HG02852 (cell line): ENCODE data around the gene CNOT2.
"Not testable (repeated sequence)": the region's sequence is repeated elsewhere in the genome, so short reads cannot be mapped to it uniquely, and the experiment has no call there.

Experiments
- ATAC-seq: cut with Tn5 transposase; IDR thresholded peaks from one replicate; pipeline ENCODE4 v1.9.1; 2021; ENCODE audit warnings: mild to moderate bottlenecking, moderate library complexity; ENCODE audit not compliant: unreplicated experiment

The CNOT2 gene

DNA sequence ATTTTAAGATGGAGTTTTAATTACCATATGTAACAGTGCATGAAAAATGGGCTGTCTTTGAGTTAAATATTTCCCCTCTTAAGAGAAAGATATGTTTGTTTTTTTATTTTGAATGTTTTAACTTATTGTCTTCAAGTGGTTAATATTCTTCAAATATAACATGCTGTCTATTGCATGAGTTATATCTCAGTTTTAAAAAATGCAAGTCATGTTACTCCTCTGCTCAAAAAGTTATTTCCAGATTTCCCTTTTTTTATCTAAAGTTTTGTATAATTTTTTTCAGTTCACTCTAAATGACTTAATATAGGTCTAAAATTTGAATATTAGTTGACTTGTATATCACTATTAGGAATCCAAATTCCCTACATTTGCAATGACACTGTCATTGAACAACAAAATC, 117.0 kb downstream of the CNOT2 start:
- ATAC-seq: no peak

DNA sequence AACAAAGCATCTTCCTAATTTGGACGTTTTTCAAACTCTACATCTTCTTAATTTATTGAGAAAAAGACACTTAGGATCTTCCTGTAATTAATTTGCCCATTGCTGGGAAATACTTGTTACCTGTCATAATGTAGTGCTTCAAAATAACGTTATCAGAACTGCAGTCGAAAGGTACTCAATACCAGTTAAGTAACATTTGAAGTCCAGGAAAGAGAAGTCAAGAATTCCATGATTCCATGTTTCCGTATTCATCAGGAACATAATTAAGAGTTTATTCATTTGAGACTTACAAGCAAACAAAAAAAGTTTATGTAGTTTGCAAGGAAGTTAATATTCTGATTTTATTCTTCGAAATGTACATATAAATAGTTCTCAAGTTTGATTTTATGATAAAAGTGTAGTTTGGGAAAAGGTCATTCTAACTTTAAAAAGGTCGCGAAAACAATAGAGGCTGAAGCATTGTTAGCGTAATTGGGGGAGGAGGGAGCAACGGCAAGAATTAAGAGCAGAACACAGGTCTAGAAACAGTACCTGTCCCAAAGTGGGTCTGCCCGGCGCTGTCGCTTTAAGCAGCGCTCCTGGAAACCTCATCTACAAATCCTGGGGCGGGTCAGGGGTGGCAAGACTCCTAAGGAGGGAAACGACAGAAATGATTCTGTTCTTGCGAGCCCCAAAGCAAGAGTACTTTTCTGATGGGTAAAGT, 121.6 kb downstream of the CNOT2 start:
- no peak for ATAC-seq

DNA sequence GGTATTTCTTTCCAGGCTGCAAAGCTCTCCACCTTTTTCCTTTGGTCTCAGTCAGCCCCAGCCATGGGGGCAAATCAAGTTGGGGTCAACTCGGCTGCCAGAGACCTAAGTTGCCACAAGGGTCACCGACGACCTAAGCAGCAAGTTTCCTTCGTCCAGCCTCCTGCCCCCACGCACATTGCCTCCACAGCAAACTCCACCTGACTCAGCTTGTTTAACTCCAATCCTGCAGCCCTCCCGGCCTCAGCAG, 122.1 kb downstream of the CNOT2 start:
- no peak for ATAC-seq

DNA sequence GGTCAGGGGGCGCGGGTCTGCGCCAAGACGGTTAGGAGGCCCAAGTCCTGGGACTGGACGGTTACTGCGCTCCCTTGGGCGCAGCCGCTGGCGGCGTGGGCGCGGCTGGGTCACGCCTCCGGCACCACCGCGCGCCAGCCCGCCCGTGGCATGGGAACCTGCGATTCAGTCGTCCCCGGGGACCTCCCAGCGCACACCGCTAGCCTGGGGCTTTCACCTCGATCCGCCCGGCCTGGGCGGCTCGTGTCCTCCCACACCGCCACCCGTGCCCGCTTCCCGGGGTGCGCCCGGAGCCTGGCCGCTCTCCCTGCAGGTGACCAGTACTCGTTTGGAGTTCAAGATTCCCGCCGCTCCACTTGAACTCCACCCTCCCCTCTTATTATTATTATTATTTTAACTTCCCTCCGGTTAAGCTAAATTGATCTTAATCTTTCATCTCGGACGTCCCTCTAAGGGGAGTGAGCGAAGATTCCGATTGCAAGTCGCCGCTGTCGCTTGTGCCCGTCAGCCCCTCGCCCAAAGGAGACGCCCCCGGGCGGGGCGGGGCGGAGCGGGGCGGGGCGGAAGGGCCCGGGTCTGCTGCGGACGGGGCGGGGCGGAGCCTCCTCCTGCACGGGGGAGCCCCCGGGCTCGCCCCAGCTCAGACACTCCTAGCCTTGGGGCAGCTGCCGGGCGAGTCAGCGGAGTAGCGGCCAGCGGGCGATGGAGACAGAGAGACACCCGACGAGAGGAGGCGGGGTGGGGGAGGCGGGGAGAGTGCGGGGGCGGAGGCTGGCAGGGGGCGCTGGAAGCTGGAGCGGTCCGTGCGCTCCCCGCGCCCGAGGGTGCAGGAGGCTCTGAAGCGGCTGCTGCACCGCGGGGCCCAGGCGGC, 122.7 kb downstream of the CNOT2 start, which contains the start of gene KCNMB4:
TSS of gene KCNMB4 (plus strand) at position 643 of the 871 bp plus-strand sequence. CDS start 445 bp downstream, outside the sequence.
- peak; percentile 80 for ATAC-seq

DNA sequence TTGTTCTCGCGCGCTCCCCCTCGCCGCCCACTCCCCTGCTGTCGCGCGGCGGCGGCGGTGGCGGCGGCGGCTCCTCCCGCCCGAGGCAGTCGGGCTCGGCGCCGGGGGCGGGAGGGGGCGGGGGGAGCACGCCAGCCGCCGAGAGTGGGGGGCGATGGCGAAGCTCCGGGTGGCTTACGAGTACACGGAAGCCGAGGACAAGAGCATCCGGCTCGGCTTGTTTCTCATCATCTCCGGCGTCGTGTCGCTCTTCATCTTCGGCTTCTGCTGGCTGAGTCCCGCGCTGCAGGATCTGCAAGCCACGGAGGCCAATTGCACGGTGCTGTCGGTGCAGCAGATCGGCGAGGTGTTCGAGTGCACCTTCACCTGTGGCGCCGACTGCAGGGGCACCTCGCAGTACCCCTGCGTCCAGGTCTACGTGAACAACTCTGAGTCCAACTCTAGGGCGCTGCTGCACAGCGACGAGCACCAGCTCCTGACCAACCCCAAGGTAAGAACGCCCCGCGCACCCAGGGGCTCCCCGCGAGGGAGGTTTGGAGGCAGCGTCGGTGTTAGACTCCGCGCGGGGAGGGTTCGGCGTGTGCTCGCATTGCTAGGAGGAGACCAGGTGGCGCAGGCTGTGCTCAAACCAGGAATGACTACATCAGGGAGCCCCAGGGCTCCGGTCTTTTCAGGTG, 123.5 kb downstream of the CNOT2 start:
- peak; percentile 50 for ATAC-seq

DNA sequence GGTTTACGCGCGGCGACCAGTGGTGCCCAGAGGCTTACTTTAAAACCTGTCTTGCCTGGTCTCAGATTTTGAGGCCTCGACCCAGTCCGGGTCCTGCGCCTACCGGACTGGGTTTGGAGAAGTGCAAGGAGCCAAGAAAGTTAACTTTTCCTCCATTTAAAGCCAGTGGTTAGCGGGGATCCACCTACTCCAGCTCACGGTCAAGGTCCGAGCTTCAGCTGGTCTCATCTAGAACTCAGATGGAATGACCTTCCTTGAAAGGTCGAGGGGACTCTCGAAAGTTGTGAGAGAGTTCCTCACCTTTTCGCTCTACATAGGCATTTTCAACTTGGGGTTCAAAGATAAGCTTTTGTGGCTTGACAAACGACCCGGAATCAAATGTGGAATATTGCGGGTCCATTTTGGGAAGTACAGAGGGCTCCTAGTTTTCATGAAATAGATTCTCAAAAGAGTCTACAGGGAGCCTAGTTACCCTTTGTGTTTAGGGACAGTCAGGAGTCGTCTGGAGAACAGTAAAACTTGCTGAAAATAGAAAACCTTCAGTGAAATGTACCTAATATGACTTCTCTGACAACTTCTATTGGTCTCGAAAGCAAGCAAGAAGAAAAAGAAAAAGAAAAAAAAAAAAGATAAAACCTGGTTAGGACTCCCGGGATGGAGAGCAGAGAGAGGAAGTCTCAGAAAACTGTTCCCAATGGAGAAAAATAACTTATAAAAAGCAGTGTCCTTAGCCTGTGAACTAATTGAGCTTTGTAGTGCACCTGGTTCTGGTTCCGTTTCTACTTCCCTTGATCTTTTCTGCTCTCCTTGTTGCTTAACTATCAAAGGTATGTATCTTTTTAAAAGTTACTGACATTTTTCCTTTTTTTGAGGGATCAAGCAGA, 124.3 kb downstream of the CNOT2 start:
- ATAC-seq: no peak

DNA sequence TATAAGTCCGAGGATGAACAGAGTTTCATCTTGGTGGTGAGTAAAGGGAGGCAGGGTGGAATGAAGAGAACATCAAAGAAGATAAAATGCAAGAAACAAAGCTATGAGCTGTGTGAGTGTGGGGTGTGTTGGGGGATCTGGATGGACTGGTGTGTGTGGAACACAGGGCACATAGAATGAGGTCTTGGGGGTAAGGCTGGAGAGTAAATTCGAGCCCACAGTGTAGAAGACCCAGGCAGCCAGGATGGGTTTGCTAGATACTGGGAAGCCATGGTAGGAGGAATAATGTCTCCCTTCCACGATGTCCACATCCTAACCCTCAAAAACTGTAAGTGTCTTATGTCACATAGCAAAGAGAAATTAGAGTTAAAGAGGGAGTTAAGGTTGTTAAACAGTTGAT, 129.6 kb downstream of the CNOT2 start:
- no peak for ATAC-seq

DNA sequence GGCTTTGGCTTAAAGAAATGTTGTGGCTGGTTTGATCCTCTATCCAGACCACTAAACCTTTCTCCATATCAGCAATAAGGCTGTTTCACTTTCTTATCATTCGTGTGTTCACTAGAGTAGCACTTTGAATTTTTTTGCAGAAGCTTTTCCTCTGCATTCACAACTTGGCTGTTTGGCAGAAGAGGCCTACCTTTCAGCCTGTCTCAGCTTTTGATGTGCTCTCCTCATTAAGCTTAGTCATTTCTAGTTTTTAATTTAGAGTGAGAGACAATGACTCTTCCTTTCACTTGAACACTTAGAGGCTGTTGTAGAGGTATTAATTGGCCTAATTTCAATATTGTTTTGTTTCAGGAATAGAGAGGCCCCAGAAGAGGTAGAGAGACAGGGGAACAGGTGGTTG, 136.6 kb downstream of the CNOT2 start:
- no peak for ATAC-seq

DNA sequence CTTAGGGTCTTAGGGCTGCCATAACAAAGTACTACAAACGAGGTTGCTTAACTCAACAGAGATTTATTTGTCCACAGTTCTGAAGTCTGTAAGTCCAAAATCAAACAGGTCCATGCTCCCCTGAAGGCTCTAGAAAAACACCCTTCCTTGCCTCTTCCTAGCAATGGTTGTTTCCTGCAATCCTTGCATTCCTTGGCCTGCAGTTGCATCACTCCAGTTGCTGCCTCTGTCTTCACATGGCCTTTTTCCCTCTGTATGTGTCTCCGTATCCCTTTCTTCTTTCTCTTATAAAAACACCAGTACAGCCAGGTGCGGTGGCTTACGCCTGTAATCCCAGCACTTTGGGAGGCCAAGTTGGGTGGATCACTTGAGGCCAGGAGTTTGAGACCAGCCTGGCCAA, 140.3 kb downstream of the CNOT2 start:
- no peak for ATAC-seq

DNA sequence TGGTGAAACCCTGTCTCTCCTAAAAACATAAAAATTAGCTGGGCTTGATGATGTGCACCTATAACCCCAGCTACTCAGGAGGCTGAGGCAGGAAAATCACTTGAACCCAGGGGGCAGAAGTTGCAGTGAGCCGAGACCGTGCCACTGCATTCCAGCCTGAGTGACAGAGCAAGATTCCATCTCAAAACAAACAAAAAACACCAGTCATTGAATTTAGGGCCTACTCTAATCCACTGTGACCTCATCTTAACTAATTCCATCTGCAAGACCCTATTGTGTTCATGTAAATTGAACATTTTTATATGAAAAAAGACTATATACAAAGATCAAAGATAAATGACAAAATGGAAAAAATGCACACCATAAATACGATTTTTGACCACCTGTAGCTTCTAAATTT, 140.7 kb downstream of the CNOT2 start:
- no peak for ATAC-seq

DNA sequence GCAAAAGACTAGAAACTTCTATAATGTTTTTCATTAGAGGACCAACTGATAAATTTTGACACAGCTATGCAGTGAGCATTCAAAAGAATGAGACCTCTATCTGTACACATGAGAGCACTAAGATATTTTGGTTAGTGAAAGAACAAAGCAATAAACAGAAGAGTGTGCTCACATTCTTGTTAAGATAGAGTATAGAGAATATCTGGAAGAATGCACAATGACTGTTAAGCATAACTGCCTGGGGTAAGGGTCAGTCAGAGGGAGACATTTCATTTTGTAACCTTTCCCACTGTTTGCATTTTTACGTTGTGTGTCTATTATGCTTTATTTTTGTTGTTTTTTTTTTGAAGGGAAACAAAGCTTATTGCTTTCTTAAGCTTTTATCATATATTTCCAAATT, 143.5 kb downstream of the CNOT2 start:
- ATAC-seq: no peak

DNA sequence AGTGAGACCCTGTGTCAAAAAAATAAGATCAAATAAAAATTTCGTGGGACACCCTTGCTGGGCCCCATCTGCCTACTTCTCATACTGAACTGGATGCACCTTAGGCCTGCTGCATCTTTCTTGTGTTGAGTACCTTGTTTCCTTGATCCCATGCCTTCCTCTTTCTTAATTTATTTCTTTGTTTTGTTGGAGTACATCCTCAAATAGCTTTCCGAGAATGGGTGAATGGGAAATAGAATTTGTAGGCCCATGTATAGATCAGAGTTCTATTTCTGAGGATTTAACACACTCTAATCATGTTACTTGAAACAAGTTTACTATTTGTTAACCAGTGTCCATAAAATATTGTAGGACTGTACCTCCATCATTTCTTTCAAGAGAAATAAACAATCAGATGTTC, 146.4 kb downstream of the CNOT2 start:
- ATAC-seq: no peak

DNA sequence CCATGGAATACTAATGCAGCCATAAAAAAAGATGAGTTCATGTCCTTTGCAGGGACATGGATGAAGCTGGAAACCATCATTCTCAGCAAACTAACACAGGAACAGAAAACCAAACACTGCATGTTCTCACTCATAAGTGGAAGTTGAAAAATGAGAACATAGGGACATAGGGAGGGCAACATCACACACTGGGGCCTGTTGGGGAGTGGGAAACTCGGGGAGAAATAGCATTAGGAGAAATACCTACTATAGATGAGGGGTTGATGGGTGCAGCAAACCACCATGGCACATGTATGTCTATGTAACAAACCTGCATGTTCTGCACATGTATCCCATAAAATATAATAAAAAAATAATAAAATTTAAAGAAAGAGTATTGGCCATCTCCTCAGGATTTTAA, 149.4 kb downstream of the CNOT2 start:
- ATAC-seq: not testable (repeated sequence)

DNA sequence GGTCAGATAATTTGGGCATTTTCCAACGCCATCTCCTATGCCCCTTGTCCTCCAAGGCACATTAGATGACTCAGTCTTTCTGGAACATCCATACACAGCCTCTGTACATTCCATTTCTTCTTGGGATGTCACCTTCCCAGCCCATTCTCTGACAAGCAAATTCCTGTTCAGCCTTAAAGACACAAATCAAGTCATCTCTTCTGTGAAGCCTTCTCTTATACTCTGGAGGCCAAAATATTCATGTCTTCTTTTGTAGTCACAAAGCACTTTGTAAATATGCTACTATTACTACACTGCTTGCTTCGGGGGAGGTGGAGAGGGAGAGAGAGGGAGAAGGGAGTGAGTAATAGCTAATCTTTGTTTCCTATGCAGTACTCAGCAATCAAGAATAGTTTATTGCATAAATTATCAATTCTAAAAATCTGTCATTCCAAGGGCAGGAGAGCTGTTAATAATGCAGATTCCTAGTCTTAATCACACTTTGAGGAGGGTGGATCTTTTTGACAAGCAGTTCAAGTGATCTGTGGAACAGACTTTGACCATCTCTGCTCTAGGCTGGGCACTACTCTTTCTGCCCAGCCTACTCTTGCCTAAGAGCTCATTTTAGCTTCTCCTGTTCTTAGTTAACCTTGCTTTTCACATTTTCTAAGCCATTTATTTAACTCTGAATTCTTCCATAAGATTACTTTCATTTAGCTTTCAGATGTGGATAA, 150.7 kb downstream of the CNOT2 start:
- ATAC-seq: no peak

DNA sequence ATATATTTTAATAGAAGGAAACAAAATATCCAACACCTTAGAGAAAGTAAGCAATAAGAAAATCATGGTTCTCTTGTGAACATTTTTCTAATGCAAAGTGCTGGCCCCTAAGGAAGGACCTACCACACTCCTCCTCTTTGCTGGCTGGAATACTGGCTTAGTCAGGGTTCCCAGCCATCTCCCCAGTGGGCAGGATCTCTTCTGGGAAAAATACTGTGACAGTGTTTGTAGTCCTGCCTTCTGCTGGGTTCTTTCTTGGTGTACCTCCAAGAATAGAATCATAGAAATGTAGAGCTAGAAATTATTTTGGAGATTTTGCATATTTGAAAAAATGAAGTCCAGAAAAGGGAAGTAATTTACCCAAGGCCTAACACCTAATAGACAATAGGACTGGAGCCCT, 154.8 kb downstream of the CNOT2 start:
- ATAC-seq: no peak

DNA sequence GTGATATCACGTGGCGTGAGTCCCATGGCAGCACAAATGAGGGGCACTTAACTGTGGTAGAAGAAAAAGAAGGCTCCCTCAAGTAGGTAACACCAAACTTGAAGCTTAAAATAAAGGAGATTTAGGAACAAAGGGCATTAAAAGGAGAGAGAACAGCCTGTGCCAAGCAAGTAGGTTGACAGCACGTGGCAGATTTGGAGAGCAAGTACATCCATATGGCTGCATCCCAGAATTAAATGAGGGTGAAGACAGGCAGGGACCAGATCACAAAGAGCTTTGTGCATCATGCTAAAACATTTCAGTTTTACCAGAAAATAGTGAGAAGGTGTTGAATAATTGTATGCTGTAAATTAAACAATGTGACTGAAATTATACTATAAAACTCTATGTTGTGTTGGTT, 155.6 kb downstream of the CNOT2 start:
- no peak for ATAC-seq

DNA sequence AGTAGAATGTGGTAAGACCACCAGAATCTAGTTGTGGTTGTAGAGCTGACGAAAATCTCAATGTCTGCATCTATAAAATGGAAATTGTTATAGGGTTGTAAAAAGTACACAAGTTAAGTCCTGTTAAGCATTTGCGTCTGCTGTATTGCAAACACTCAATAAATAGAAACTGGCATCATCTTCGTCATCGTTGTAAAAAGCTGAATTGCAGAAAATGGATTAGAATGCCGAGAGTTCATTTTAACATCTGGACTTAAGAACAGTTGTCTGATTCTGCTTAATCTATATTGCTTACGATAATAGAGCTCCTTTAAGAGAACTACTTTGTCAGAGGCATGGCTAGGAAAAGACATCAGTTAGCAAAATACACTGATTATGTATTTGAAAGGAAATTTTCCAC, 156.1 kb downstream of the CNOT2 start:
- no peak for ATAC-seq

DNA sequence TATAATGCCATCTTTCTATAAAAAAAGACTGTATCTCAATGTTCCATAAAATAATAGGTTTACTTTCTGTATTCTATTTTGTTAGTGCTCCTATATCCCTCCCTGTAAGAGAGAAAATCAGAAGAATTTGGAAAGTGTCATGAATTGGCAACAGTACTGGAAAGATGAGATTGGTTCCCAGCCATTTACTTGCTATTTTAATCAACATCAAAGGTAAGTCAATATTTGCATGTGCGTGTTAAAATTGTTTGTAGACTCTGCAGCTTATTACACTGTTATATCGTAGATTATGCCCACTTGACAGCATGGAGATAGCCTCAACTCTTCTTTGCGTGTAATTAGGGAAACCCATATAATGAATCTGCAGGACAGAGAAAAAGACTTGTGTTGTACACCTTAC, 156.9 kb downstream of the CNOT2 start:
- no peak for ATAC-seq

DNA sequence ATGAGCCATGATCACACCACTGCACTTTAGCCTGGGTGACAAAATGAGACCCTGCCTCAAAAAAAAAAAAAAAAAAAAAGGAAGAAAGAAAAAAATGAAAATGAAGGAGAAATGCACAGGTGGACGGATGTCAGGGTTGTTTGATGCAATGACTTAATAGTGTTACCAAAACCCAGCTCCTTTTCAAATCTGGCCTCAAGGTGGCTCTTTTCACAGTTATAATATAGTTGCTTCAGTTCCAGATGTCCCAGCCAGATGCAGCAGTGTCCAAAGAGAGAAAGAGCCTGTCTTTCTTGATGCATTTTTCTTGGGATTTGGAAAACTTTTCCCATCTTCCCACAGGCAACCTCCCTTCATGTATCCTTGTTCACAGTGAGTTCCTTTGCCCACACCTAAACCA, 159.4 kb downstream of the CNOT2 start:
- ATAC-seq: no peak

DNA sequence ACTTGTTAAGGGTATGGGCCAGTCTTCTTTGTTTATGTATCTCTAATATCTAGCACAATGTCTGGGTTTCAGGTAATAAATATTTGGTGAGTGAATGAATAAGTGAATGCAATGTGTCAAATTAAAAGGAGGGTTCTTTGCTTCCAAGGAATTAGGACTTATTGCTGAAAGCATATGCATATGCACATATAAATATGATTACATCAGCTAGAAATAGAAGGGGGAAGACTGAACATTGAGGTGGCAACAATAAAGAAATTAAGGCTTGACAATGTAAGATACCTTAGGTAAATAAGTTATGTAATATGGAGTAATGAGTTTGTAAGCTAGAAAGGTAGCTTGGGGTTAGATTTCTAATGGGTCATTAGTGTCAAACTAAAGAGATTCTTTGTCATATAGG, 160.6 kb downstream of the CNOT2 start:
- no peak for ATAC-seq
